GM19035 (cell line): ENCODE results near the gene VTN.
A peak's percentile ranks its signal among the peaks of the same experiment; 100 is the strongest.

Experiments
- ATAC-seq: cut with Tn5 transposase; IDR thresholded peaks from one replicate; pipeline ENCODE4 v1.9.1; 2021; ENCODE audit not compliant: unreplicated experiment

VTN gene

DNA sequence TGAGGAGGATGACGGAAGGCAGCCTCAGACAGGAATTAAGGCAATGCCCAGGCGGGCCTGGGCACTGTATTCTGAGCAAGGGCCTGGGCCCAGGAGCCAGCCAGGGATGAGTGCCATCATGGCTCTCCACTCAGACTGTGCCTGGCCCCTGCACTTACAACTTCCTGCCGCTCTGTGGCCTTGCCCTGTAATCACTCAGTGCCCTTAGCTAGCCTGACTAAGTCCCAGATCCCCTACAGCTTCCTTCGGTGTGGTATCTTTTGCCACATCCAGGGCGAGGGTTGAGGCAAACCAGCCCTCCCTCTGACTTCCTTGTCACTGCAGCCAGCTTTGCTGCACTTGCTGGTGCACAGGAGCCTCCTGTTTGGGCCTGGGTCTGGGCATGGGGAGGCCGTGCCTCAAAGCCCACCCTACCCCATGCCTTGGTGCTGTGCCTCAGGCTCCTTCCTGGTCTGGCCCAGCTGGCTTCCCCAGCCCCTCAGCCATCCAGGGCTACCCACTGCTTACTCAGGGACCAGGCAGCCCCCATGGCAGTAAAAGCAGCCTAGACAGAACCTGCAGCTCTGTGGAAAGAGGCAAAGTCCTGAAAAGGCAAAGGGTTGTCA, 26.6 kb upstream of the VTN start:
- ATAC-seq, result no peak

DNA sequence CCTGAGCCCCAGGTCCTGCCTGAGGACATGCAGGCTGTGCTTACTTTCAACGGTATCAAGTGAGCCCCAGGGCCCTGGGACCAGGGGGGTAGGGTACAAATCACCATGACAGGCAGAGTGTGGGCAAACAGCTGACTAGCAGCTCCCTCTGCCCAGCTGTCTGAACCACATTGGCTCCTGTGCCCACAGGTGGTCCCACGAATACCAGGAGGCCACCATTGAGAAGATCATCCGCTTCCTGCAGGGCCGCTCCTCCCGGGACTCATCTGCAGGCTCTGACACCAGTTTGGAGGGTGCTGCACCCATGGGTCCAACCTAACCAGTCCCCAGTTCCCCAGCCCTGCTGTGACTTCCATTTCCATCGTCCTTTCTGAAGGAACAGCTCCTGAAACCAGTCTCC, 25.9 kb upstream of the VTN start:
- no peak for ATAC-seq

DNA sequence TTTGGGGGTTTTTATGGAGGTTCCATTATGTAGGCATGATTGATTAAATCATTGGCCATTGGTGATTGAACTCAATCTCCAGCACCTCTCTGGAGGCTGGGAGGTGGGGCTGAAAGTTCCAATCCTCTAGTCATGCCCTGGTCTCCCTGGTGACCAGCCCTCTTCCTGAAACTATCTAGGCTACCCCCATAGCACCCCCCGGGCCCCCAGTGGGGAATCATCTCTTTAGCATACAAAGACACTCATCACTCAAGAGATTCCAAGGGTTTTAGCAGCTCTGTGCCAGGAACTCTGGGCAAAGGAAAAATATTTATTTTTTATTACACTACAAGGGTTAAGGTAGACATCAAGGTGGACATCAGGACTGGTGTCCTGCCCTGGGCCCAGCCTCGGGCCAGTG, 25.3 kb upstream of the VTN start:
- ATAC-seq, result no peak

DNA sequence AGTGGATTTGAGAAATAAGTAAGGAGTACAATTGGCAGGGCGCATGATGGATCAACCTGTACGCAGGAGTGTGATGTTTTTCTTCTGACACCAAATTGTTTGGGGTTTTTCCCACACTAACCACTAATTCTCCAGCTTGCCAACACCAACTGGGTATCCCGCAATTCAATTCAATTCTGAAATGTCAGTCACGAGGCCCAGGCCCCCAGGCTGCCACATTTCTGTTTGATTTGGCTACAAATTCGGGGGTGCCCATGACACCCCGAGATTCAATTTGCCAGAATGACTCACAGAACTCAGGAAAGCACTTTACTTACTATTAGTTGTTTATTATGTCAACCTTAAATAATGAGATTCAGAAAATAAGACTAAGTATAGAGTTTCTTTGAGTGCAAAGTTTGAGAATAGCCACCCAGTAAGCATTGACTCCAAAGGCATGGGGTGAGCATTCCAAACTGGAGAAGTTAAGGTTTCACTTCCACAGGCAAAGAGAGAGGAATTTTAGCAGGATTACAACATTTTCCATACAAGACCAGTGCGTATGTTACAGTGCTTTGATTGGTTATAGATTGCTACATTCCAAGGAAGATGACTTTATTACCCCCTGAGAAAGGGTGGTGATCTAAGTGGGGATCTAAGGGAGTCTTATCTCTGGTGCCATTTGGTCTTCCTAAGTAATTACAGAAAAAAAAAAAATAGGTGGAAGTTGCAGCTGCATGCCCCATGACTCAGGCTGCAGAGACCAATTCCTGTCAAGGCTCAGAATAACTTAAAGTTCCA, 24.4 kb upstream of the VTN start:
- ATAC-seq, result no peak

DNA sequence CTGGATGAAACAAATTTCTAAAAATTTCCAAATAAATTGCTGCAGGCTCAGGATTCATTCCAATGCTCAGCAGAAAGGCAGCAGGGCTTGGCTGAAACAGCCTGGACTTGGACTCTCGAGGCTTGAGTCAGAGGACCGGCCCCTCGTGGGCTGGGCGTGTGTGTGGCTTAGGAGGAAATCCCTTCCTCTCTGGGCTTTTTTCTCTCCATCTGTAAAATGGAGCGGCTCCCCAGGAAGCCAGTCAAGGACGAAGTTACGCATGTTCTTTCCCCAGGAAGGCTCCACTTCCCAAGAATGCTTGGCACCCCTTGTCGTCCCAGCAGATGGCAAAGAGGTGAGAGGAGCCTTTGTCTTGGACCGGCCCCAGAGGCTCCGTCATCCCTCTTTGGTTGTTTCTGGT, 22.4 kb upstream of the VTN start:
- ATAC-seq, result no peak

DNA sequence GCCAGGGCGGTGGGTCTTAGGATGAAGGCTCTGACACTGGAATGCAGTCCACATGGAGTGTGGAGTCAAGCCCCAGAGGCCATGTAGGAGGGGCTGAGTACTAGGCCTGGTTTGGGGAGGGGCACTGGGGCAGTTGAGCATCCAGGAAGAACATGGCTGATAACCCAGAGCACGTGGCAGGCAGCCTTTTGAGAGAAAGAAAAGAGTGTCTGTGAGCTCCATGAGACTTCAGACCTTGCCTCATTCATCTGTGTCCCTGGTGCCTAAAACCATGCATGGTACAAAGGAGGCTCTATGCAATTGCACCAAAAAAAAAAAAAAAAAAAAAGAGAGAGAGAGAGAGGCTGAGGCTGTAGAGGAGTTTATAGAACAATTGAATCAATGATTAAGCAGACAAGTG, 21.3 kb upstream of the VTN start:
- no peak for ATAC-seq

DNA sequence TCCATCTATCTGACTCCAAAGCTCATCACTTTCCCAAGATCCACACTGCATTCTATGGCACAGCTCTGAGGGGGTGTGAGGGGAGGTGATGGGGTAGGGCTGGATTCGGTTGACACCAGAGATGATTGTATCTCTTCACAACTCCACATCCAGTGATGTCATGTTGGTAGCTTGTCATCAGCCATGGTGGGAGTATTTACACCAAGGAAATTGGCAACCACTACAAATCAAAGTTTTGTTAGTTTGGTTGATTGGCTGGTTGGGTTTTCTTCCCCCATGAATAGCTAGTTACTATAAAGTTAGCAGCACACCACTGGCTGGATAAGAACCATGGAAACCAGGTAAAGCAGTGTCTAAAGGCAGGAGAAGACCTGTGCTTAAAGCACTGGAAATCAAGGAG, 20.9 kb upstream of the VTN start:
- no peak for ATAC-seq

DNA sequence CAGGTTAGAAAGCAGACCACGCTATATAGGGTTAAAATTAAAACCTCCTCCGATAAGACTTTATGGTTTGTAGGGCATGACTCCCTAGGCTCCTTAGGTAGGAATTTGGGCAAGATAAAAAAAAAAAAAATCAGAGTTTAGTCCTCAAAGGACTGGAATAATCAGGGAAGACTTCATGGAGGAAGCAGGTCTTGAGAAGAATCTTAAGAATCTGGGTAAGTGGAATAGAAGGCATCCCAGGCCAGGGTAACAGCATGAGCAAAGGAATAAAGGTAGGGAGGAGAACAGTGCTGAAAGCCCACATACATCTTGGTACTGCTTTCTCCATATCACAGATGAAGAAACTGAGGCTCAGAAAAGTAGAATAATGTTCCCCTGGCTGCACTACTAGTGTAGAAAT, 20.5 kb upstream of the VTN start:
- ATAC-seq, result no peak

DNA sequence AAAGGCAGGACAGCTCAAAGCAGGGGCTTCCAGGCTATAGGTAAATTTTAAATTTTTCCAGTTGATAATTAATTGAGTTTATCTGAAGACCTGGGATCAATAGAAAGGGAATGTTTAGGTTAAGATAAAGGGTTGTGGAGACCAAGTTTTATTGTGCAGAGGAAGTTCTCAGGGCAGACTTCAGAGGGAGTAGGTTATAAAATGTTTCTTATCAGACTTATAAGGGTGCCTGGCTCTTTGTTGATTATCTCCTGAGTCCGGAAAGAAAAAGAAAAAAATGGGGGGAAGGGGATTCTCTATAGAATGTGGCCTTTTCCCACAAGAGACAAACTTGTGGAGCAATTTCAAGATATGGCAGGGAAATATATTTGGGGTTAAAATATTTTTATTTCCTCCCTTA, 20.0 kb upstream of the VTN start:
- ATAC-seq, result no peak

DNA sequence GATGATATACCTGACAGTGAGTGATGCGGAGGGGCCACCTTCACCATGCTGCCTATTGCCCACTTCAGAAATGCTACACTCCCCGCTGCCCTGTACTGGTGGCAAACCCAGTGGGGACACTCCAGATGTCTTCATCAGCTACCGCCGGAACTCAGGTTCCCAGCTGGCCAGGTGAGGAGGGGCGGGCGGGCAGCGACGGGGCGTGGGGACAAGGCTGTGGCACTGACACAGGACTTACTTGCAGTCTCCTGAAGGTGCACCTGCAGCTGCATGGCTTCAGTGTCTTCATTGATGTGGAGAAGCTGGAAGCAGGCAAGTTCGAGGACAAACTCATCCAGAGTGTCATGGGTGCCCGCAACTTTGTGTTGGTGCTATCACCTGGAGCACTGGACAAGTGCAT, 18.0 kb upstream of the VTN start:
- no peak for ATAC-seq

DNA sequence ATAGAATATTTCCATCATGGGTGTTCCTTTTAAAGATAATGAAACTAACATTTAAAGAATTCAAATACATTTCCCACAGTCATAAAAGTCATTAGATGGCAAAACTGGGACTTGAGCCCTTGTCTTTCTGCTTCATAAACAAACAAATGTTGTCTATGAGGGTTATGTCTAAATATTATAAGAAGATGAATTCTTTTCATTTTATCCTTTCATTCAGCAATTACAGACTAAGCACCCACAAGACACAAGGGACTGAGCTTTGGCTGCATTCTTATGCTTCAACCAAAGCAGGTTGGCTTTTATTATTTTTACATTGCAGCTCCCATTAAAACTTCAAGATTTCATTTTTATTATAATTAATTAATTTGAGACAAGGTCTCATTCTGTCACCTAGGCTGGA, 16.3 kb upstream of the VTN start:
- ATAC-seq, result no peak

DNA sequence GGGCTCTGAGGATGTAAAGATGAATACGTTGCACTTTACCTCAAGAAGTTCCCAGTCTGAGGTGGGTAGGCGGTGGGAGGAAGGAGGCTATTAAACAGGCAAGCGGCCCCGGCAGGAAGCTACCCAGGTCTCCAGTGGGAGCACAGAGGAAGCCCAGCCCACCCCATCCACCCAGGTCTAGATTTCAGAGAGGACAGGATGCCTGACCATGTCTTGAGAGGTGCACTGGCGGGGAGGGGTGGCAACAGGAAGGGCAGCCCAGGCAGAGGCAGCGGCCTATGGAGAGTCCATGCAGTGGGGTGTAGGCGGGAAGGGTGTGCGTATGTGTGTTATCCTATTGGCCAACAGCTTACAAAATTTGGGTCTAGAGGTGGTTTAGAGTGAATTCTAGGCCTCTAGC, 15.3 kb upstream of the VTN start:
- no peak for ATAC-seq

DNA sequence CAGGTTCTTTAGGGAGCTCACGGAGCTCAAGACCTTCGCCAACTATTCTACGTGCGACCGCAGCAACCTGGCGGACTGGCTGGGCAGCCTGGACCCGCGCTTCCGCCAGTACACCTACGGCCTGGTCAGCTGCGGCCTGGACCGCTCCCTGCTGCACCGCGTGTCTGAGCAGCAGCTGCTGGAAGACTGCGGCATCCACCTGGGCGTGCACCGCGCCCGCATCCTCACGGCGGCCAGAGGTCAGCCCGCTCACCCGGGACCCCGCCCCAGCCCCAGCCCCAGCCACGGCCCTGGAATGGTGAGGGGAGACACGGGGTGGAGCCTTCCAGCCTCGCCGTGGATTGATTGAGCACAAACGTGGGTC, 14.9 kb upstream of the VTN start:
- no peak for ATAC-seq

DNA sequence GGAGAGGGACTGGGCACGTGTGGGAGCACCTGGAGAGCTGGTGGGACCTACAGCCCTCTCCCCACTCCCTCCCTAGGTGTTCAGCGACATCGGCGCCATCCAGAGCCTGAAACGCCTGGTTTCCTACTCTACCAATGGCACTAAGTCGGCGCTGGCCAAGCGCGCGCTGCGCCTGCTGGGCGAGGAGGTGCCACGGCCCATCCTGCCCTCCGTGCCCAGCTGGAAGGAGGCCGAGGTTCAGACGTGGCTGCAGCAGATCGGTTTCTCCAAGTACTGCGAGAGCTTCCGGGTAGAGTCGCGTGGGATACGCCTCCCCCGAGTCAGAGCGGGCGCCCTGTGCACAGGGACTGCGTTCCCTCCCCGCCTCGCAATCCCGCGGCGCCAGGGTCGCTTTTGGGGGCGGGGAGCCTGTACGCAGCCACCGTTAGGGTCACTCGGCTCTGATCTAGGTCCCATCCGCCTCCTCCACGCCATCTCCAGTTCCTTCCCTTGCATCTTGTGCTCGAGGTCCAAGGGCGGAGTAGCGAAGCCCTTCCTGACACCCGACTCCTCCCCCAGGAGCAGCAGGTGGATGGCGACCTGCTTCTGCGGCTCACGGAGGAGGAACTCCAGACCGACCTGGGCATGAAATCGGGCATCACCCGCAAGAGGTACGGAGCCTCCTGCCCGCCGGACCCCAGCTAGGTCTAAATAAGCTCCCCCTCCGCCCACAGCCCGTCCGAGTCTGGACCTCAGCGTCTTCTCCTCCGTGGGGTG, 14.4 kb upstream of the VTN start:
- no peak for ATAC-seq

DNA sequence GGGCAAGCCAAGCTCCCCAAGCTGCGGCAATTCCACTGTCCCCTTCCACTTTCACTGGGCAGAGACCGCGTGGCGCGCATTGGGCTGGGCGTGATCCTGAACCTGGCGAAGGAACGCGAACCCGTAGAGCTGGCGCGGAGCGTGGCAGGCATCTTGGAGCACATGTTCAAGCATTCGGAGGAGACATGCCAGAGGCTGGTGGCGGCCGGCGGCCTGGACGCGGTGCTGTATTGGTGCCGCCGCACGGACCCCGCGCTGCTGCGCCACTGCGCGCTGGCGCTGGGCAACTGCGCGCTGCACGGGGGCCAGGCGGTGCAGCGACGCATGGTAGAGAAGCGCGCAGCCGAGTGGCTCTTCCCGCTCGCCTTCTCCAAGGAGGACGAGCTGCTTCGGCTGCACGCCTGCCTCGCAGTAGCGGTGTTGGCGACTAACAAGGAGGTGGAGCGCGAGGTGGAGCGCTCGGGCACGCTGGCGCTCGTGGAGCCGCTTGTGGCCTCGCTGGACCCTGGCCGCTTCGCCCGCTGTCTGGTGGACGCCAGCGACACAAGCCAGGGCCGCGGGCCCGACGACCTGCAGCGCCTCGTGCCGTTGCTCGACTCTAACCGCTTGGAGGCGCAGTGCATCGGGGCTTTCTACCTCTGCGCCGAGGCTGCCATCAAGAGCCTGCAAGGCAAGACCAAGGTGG, 11.2 kb upstream of the VTN start:
- no peak for ATAC-seq

DNA sequence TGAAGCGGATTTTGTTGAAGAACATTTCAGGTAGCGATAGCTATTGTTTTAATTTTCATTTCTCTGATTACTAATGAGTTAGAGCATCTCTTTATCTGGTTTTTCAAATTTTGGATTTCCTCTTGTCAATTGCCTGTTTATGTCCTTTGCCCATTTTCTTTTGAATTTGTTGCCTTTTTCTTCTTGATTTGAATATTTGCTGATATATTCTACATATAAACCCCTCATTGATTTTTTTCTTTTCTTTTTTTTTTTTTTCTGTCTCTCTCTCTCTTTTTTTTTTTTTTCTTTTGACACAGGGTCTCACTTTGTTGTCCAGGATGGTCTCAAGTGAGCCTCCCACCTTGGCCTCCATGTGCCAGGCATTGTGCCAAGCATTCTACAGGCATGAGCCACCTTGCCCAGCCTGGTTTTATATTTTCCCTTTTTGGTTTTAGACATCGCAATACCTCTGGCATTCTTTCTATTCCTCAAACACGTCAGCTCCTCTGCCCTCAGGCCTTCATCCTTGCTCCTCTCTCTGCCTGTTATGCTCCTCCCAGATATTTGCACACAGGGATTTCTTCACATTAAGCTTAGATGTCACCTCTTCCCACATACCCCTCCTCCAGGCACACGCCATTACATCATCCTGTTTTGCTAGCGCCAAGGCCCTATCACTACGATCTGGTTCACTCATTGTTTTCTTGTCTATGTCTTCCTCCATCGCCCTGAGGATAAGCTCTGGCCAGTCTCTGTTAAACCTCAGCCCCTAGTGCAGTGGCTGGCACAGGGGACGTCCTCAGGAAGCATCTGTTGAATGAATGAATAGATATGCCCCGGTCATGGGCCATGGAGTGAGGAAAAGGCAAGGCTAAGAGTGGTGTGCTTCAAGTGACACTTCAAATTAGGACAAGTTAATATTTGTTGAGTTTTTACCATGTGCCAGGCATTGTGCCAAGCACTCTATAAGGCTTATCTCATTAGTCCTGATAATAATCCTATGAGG, 10.0 kb upstream of the VTN start:
- ATAC-seq, result no peak

DNA sequence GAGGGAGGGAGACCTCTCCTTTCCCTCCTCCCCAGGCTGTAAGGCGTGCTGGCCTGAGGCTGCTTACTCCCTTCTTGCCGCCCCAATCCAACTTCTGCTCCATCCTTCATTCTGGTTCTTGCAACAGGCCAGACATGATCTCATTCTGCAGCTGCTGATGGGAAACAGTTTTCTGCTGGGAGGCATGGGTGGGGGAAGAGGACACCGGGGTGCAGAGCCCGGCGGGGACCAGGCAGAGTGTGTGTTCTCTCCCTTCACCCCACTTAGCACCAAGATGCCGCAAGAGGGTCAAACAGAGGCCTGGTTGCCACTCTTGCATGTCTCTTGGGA, 2.8 kb upstream of the VTN start:
- ATAC-seq, result no peak

DNA sequence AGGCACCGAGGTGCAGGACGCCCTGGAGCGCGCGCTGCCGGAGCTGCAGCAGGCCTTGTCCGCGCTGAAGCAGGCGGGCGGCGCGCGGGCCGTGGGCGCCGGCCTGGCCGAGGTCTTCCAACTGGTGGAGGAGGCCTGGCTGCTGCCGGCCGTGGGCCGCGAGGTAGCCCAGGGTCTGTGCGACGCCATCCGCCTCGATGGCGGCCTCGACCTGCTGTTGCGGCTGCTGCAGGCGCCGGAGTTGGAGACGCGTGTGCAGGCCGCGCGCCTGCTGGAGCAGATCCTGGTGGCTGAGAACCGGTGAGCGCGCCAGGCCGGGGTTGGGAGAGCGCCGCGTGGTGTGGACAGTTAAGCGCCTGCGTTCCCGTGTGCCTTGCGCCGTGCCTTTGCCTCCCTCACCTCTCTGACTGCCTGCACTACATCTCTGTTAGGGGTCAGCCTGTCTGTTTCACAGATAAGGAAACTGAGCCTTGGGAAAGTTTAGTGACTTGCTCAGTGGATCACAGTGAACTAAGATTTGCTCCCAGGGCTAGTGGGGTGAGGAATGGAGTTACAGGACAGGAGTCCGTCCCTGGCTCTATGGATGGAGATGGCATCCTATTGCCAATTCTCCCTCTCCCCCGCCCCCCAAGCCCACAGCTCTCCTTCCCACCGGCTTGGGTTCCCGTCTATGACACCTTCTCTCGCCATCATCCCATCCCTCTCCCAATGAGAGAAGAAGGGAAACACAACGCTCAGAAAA, 2.3 kb upstream of the VTN start:
- ATAC-seq, result peak; percentile 20

DNA sequence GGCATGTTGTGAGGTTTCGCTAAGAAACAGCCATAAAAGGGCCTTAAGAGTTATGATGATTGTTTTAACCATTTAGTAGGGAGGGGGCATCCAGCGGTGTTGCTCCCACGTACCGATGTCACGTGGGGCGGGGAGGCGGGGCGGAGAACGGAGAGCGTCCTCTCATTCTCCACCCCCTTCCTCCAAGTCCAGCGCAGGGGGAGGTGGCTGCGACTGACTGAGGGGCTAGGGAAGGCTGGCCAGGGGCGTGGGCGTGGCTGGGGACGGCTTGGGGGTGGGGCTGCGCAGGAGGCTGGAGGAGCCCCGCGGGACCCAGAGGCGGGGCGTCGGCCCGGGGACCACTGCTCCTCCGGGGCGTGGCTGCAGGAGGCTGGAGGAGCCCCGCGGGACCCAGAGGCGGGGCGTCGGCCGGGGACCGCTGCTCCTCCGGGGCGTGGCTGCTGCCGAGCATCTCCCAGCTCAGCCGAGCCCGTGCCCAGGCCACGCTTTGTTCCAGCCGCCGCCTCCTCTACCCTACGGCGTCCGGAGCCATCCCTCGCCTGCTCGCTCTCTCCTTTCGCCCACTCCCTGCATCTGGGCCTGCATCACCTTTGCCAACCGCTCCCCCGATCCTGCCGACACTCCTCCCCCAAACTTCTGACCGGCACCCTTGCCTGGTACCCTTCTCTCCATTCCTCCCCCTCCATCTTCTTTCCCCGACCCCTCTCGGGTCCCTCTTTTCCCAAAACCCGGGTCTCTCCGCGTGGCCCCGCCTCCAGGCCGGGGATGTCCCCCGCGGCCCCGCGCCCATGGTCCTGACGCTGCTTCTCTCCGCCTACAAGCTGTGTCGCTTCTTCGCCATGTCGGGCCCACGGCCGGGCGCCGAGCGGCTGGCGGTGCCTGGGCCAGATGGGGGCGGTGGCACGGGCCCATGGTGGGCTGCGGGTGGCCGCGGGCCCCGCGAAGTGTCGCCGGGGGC, 1.4 kb upstream of the VTN start, which contains the start of gene SARM1:
Gene SARM1 (plus strand): TSS at position 450 of the 958 bp plus-strand sequence. CDS start 339 bp downstream, at position 789.
- peak; percentile 74 for ATAC-seq
